Mesothelial cell of epicardium (in vitro differentiated cells): ENCODE results near the gene TFF1. TPM values are rescaled to one million over a fixed set of nuclear protein-coding genes. Genes with fewer than 3 reads are reported as not detected.

Experiments used
- DNase-seq, 2 experiments: peaks; one replicate each; pipeline ENCODE4 v3.0.0; 2021; ENCODE audit warnings: low spot score in 2 of 2; ENCODE audit not compliant: unreplicated experiment in 2 of 2
- H3K27ac Mint-ChIP-seq: 2 replicates; pipeline ENCODE4 v1.8.0; 2021; ENCODE audit warnings: mixed read lengths
- H3K27me3 Mint-ChIP-seq: 2 replicates; pipeline ENCODE4 v1.8.0; 2021; ENCODE audit warnings: low read depth, mixed read lengths
- H3K36me3 Mint-ChIP-seq: 2 replicates; pipeline ENCODE4 v1.8.0; 2021; ENCODE audit warnings: mixed read lengths
- H3K4me1 Mint-ChIP-seq: 2 replicates; pipeline ENCODE4 v1.8.0; 2021; ENCODE audit warnings: mixed read lengths
- H3K4me3 Mint-ChIP-seq: 2 replicates; pipeline ENCODE4 v1.8.0; 2021; ENCODE audit warnings: mild to moderate bottlenecking, moderate library complexity, mixed read lengths
- H3K9me3 Mint-ChIP-seq: 2 replicates; pipeline ENCODE4 v1.8.0; 2021; ENCODE audit warnings: mixed read lengths
- total RNA-seq: library from RNA; stranded (reverse); gene quantifications from 3 replicates; pipeline ENCODE4 v1.2.1, GENCODE V29; 2021
- TF ChIP-seq, protein P1 (sequence below): fragments of 200-600 bp; sonication (generic); IDR thresholded peaks from one replicate; pipeline ENCODE4 v1.5.0; 2021; ENCODE audit warnings: antibody characterized with exemption; ENCODE audit not compliant: unreplicated experiment

TFF1 gene
- total RNA-seq, 1 donor from 2014 or later: not detected

DNA sequence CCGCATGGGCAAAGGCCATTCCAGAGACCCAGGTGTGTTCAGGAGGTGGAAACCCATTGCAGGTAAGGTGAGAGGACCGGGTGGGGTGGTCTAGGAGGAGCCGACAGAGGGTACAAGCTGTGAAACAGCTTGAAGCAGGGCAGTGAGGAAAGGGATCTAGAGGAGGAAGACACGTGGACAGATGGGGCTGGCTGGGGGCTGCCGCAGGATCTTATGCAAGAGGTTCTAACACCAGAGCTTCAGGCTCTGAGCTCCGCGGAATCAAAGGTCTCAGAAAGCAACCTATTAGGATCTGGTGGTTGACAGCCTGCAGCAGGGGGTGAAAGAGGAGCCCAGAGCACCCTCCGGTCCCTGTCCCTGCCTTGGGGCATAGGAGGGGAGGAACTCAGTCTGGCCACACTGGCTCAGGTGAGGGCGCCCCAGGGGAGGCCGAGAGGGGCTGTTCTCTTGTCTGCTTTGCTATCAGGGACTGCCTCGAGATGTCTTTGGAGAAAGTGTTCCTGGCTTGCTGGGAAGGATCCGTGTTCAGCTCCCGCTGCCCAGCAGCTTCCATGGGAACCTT lies 1.9 kb downstream of the TFF1 start:
- no peak overlapping the region for H3K27ac Mint-ChIP-seq
- no peak for DNase-seq
- H3K9me3 Mint-ChIP-seq: no peaks in the 10 kb centered on the region
- TF ChIP-seq, protein P1, sequence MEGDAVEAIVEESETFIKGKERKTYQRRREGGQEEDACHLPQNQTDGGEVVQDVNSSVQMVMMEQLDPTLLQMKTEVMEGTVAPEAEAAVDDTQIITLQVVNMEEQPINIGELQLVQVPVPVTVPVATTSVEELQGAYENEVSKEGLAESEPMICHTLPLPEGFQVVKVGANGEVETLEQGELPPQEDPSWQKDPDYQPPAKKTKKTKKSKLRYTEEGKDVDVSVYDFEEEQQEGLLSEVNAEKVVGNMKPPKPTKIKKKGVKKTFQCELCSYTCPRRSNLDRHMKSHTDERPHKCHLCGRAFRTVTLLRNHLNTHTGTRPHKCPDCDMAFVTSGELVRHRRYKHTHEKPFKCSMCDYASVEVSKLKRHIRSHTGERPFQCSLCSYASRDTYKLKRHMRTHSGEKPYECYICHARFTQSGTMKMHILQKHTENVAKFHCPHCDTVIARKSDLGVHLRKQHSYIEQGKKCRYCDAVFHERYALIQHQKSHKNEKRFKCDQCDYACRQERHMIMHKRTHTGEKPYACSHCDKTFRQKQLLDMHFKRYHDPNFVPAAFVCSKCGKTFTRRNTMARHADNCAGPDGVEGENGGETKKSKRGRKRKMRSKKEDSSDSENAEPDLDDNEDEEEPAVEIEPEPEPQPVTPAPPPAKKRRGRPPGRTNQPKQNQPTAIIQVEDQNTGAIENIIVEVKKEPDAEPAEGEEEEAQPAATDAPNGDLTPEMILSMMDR: no peak
- H3K36me3 Mint-ChIP-seq: no peaks in the 10 kb centered on the region
- H3K4me1 Mint-ChIP-seq: peaks cover 8% of the 10 kb centered on the region
- H3K27me3 Mint-ChIP-seq: peaks cover 12% of the 10 kb centered on the region
- H3K4me3 Mint-ChIP-seq: no peak overlapping the region

DNA sequence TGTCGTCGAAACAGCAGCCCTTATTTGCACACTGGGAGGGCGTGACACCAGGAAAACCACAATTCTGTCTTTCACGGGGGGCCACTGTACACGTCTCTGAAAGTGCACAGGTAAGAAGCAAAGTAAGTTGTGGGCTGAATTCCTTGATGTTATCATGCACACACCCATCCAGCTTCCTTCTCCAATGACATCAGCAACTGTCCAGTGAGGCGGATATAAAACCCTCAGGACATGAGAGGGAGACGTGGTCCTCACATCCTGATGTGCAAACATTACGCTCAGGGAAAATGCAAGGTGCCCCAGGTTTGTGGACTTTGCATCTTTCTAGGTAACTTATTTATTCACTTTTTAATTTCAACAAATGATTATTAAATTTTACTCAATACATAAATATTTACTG lies 3.0 kb downstream of the TFF1 start:
- Mint-ChIP-seq H3K27ac (no peak overlapping the region), H3K4me1 (peaks cover 8% of the 10 kb centered on the region), H3K9me3 (no peaks in the 10 kb centered on the region), H3K4me3 (no peak overlapping the region), H3K36me3 (no peaks in the 10 kb centered on the region), H3K27me3 (peaks cover 12% of the 10 kb centered on the region)
- DNase-seq: no peak
- TF ChIP-seq, protein P1: no peak

DNA sequence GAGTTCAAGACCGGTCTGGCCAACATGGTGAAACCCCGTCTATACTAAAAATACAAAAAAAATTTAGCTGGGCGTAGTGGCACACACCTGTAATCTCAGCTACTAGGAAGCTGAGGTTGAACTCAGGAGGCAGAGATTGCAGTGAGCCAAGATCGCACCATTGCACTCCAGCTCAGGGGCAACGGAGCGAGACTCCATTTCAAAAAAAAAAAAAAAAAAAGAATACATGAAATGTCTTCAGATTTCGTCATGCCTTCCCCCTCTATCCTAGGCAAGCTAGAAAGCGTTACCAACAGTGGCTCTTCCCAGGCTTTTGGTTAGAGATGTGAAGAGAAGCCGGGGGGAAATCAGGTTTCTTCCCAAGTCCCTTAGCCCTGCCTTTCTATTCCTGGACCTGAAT lies 3.6 kb downstream of the TFF1 start:
- TF ChIP-seq, protein P1: no peak
- Mint-ChIP-seq H3K36me3 (no peaks in the 10 kb centered on the region), H3K4me3 (no peak overlapping the region), H3K4me1 (peaks cover 5% of the 10 kb centered on the region), H3K27me3 (peaks cover 12% of the 10 kb centered on the region), H3K9me3 (no peaks in the 10 kb centered on the region), H3K27ac (no peak overlapping the region)
- DNase-seq: no peak

DNA sequence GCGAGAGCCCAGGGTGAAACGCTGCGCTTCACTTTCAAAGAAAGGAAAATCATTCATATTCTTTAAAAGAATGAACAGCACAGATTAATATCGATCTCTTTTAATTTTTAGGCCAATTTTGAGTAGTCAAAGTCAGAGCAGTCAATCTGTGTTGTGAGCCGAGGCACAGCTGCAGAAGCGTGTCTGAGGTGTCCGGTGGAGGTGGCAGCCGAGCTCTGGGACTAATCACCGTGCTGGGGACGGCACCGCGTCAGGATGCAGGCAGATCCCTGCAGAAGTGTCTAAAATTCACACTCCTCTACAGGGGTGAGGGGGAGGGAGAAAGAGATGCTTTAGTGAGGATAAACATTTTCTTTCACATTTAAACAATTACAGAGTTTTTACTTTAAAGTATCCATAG lies 4.1 kb downstream of the TFF1 start:
- Mint-ChIP-seq H3K27me3 (peaks cover 12% of the 10 kb centered on the region), H3K27ac (no peak overlapping the region), H3K36me3 (no peaks in the 10 kb centered on the region), H3K4me3 (no peak overlapping the region), H3K4me1 (peaks cover 3% of the 10 kb centered on the region), H3K9me3 (peaks cover 4% of the 10 kb centered on the region)
- TF ChIP-seq, protein P1: no peak
- no peak for DNase-seq

DNA sequence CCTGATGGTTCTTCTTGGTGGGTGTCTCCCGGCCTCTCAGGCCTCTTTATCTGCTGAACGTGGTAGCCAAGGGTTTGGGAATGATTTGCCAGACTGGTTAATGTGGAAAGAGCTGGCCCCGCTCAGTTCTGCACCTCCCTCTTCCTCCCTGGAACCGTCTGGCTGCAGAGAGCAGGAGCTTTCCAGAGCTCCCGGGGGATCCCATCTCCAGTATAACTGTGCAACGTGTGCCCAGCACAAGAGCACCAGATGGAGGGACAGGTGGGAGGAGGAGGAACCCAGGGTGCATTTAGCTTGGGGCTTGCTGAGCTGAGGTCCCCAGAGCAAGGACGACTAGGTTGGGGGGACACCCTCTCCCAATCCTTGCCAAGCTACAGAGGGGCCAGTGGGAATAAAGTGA lies 5.0 kb downstream of the TFF1 start:
- Mint-ChIP-seq H3K36me3 (no peaks in the 10 kb centered on the region), H3K27me3 (peaks cover 12% of the 10 kb centered on the region), H3K4me3 (no peak overlapping the region), H3K9me3 (peaks cover 11% of the 10 kb centered on the region), H3K27ac (no peak overlapping the region), H3K4me1 (no peaks in the 10 kb centered on the region)
- TF ChIP-seq, protein P1: no peak
- DNase-seq: no peak

DNA sequence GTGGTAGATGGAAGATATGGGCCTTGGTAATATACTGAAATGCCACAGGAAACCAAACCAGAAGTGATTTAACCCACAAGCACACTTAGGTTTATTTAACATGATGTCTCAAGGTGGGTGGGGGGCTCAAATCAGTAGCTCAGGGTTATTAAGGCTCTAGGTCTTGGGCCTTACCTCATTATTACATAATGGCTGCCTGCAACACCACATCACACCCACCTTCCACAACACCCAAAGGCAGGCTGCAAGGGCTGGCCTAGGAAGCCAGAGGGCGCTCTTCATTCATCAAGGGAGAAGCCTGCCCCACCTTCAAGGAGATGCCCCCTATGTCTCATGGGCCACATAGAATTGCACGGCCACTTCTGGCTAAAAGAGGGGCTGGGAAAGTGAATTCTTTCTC lies 6.0 kb downstream of the TFF1 start:
- Mint-ChIP-seq H3K4me3 (no peak overlapping the region), H3K27me3 (peaks cover 15% of the 10 kb centered on the region), H3K4me1 (no peaks in the 10 kb centered on the region), H3K36me3 (no peaks in the 10 kb centered on the region), H3K9me3 (peaks cover 19% of the 10 kb centered on the region), H3K27ac (no peak overlapping the region)
- TF ChIP-seq, protein P1: no peak
- no peak for DNase-seq
